ENCODE measurements around the gene GIMD1.

DNA sequence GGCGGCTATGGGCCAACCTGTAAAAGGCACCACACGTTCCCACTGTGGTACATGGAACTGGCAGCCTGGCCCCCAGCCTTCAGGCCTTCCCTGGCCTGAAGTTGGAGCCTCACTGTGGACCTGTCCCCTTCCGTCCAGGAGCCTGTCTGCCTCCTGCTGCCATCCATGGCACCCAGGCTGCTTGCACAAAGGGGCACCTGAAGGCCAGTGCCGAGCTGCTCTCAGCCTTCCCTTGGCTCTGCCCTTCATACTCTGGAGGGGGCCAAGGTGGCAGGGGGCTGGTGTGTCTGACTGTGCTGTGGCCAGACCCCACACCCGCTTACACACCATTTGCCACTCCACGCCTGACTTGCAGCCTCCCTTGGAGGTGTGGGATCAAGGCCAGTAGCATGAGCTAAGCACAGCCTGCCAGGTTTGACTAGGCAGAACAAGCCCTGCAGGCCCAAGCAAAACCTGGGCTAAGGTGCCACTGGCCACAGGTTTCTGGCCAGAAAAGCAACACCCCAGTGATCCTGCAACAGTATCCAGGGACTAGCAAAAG lies 17.3 kb upstream of the GIMD1 start:
- TF ChIP-seq EZH2 (IDR thresholded peaks at IDR 0.05; ENCODE audit: low read depth): no peak
- TF ChIP-seq, protein P1, sequence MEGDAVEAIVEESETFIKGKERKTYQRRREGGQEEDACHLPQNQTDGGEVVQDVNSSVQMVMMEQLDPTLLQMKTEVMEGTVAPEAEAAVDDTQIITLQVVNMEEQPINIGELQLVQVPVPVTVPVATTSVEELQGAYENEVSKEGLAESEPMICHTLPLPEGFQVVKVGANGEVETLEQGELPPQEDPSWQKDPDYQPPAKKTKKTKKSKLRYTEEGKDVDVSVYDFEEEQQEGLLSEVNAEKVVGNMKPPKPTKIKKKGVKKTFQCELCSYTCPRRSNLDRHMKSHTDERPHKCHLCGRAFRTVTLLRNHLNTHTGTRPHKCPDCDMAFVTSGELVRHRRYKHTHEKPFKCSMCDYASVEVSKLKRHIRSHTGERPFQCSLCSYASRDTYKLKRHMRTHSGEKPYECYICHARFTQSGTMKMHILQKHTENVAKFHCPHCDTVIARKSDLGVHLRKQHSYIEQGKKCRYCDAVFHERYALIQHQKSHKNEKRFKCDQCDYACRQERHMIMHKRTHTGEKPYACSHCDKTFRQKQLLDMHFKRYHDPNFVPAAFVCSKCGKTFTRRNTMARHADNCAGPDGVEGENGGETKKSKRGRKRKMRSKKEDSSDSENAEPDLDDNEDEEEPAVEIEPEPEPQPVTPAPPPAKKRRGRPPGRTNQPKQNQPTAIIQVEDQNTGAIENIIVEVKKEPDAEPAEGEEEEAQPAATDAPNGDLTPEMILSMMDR (conservative IDR thresholded peaks at IDR 0.05): no peak
